KBM-7 (cell line): ENCODE results near the gene TCP11L2.
"Not testable (repeated sequence)": the region's sequence is repeated elsewhere in the genome, so short reads cannot be mapped to it uniquely, and the experiment has no call there.

Experiments used
- DNase-seq: peaks from one replicate; pipeline ENCODE4 v3.0.0-alpha.2; 2015
- in situ Hi-C: fragments of 300-500 bp; cut with MboI; formaldehyde crosslinking; loops from 2 replicates; pipeline ENCODE4 v1.14.3; 2020; ENCODE audit warnings: low sequenced_read_pairs, low pct_unique_long_range_greater_than_20kb, mixed read lengths

The TCP11L2 gene

DNA sequence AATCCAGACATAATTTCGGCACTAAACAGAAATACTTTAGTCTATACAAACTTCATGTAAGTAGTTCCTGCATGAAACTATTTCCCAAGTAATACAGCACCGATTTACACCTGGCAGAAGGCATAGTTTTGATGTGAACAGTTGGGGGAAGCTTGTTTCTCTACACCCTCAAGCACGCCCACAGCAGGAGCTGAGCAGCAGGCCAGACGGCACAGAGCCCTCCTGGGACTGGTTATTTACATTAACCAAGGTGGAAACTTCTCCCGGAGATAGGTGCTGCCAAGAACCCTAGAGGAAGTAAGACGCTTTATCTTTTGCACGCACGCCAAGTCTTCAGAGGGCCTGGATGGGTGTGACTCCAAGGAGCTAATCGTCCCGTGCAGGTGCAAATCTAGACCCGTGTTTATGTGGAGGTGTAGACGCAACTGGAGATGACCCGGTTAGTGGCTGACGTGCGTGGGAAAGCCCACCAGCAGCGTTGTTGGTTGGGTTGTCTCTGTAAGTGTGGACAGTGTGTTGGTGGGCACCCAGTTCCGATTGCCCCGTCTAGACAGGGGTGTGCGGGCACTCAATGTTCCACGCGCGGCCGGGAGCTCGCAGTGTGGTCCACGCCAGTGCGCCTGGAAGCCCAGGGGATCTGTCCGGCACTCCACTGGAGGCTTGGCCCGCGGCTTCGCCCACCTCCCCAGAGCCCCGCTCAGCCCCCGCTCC lies 767 bp upstream of the TCP11L2 start:
- in situ Hi-C loops: no loop called here
- DNase-seq: peak; percentile 70

GRCh38 chr12:106303202-106303820 lies 778 bp downstream of the TCP11L2 start:
- in situ Hi-C loops: no loop called here
- DNase-seq: peak; percentile 90

GRCh38 chr12:106304001-106304421 lies 1.5 kb downstream of the TCP11L2 start:
- in situ Hi-C loops: no loop called here
- DNase-seq: no peak

- in situ Hi-C loops: no loop called here
- no peak for DNase-seq
Measured at GRCh38 chr12:106304797-106305196, 2.3 kb downstream of the TCP11L2 start.

DNA sequence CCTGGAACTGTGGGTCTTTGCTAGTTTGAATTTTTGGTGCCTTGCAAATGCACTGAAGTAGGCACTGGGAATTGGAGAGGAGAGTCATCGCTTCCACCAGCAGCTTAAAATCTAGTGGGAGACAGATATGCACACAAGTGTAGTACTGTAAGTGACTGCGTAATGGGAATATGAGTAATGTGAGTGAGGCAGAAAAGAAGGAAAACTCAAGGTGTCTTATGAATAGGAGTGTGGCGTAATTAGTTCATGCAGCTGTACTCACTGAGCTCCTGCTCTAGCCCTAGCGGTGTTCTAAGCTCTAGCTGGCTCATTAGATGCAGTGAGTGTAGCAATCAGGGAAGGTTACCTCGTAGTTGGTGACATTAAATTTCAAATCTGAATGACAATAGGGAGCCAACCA lies 2.8 kb downstream of the TCP11L2 start:
- in situ Hi-C loops: no loop called here

DNA sequence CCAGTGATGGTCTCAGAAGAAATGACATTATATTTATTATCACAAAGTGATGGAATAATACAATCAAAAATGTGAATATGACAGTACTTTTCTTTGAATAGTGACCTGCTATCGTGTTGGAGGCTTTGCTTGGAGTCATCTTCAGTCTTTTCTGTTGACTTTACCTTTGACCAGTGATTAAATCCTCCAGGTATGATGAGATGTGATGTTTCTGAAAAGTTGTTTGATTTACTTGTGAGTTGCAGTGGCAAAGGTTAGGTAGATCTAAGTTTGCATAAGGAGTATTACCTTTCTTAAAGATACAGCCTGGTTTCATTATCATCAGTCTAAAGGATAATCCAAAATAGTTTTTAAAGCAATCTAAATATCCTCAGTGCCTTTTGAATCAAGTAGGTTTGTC lies 4.6 kb downstream of the TCP11L2 start:
- no peak for DNase-seq
- in situ Hi-C loops: no loop called here

More for the DNA sequence above, 2.8 kb downstream of the TCP11L2 start:
- DNase-seq: no peak

GRCh38 chr12:106308121-106308520 lies 5.6 kb downstream of the TCP11L2 start:
- in situ Hi-C loops: no loop called here
- DNase-seq: no peak

- DNase-seq: no peak
- in situ Hi-C loops: no loop called here
Measured at GRCh38 chr12:106308611-106309010, 6.1 kb downstream of the TCP11L2 start.

DNA sequence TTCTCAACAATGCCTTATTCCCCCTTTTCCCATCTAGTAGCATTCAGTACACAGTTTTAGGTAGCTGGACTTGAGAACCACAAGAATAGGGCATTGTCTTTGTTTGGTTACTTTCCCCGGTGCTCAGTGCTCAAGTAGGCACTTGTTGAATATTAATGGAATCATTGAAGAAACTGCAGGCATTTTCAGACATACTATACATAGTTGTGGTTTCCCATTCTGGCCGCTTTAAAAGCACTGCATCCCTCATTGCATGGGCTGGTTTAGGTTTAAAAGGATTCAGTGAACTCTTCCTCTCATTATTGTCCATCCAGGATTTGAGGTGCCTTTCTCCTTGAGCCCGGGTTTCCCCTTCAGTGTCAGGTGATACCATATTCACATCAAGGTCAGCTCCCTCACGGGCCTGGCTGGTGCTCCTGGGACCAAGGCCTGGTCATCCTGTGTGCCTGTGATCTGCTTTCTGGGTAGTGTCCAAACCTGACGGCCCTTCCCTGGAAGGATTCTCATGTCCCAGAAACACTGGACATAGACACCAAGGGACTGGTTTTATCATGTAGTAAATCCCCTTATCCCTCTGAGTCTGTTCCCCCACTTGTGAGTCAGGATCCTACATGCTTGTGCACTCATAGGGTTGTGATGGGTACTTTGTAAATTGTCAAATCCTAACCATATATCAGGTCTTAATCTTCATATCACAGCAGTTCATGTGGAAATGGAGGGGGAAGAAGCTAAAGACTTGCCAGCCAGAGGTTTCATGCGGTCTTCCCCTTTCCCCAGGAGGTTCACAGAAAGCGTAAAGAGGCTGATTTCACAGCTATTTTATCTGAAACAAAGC lies 7.4 kb downstream of the TCP11L2 start:
- in situ Hi-C loops: no loop called here
- DNase-seq: no peak

- DNase-seq: no peak
- in situ Hi-C loops: no loop called here
Measured at GRCh38 chr12:106310687-106311086, 8.2 kb downstream of the TCP11L2 start.

- in situ Hi-C loops: no loop called here
- peak; percentile 48 for DNase-seq
Measured at GRCh38 chr12:106311139-106311538, 8.6 kb downstream of the TCP11L2 start.

GRCh38 chr12:106313413-106313812 lies 10.9 kb downstream of the TCP11L2 start:
- DNase-seq, in situ Hi-C loops: not testable (repeated sequence)

DNA sequence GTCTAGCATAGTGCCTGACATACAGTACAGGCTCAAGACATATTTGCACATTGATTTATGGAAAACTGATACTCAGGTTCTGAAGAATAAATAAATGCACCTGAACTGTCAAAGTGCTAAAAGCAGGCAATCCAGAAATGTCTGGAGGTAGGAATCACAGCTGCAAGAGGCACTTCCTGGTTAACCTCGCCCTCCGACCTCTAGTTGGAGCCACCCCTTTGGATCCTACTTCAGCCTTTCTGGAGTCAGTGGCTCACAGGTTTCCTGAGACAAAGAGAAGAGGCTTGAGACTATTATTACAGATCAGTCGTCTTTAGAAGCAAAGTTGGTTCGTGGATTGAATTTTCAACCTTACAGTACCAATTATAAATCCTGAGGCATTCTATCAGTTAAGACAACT lies 13.0 kb downstream of the TCP11L2 start:
- in situ Hi-C loops: no loop called here
- no peak for DNase-seq

- no peak for DNase-seq
- in situ Hi-C loops: no loop called here
Measured at GRCh38 chr12:106317406-106318082, 15.0 kb downstream of the TCP11L2 start.

DNA sequence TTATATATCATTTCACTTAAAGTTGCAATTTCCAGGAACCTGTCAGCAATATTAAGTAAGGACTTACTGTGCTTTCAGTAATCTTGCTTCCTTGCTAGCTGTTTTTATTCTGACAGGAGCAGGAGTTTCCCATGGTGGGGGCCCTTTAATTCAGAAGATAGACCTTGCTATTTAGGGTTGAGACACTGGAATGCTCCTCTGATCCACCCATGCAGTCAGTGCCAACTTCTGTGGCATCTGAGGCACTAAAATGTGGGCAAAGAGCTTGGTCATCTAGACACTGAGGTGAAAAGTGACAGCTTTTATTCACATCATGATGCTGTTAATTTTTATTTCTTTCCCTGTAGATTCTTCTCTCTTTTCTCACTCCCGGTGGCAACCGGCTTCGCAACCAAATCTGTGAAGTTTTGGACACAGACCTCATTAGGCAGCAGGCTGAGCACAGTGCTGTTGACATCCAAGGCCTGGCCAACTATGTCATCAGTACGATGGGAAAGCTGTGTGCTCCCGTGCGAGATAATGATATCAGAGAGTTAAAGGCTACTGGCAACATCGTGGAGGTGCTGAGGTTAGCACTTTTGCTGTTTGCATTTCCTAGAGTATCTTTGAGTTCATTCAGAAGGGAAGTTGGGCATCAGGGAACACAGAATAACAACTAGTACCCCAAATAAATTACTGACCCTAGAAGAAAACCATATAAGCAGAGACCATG lies 18.8 kb downstream of the TCP11L2 start:
- no peak for DNase-seq
- in situ Hi-C loops: no loop called here

DNA sequence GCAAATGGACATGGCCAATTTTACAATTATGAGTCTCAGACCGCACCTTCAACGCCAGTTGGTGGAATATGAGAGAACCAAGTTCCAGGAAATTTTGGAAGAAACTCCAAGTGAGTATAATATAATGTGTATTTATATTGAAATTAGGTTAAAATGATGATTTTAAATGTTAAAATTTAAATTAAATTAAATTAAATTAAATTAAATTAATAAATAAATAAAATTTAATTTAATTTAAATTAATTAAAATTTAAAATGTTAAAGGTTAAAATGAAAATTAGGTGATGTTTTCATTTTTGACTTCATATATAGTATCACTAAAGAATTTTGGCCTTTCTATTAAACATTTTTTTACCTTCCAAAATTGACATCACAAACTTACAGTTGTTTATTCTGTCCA lies 21.0 kb downstream of the TCP11L2 start:
- no peak for DNase-seq
- in situ Hi-C loops: no loop called here

DNA sequence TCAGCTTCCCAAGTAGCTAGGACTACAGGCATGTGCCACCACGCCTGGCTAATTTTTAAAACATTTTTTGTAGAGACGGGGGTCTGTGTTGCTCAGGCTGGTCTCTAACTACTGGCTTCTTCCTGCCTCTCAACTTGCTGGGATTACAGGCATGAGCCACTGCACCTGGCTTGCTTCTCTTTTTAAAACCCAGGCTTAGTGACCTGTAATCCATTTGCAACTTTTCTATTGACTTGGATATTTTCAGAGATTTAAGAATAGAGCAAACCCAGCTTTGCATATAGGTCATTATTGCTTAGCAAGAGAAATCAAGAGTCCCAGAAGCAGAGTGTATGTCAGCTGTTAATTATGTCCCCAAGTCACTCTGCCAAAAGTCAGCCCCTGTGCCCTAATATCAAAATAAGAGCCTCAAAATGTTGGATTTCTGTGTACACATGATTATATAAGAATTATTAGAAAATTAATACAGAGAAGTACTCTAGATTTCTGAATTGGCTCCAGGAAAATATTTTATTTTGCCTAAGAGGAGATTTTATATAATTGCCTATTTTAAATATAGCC lies 24.9 kb downstream of the TCP11L2 start:
- in situ Hi-C loops: no loop called here
- no peak for DNase-seq

- DNase-seq: no peak
- in situ Hi-C loops: no loop called here
Measured at GRCh38 chr12:106328735-106329134, 26.2 kb downstream of the TCP11L2 start.
